Activated CD4-positive, alpha-beta T cell treated with anti-CD3 and anti-CD28 coated beads, Interleukin-2, amount 50 U/mL, for 48 hours (primary cell): ENCODE measurements around the gene RERE.
"Not testable (repeated sequence)": the region's sequence is repeated elsewhere in the genome, so short reads cannot be mapped to it uniquely, and the experiment has no call there.

ENCODE experiments used
- DNase-seq, 2 experiments: peaks; one replicate each; pipeline ENCODE4 v3.0.0-alpha.2; 2020

The RERE gene

DNA sequence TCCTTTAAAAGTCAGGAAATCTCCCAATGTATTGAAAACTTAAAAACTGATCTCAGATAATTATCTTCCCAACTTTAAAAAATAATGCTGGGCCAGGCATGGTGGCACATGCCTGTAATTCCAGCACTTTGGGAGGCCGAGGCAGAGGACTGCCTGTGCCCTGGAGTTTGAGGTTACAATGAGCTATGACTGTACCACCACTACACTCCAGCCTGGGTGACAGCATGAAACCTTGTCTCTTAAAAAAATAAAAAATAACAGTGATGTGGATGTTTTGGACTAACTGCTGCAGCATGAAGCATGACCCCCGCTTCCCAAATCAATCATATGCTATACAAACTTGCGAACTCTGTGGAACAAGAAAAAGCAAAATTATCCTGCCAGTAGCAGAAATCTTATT, 186.3 kb downstream of the RERE start:
- no peak for DNase-seq

DNA sequence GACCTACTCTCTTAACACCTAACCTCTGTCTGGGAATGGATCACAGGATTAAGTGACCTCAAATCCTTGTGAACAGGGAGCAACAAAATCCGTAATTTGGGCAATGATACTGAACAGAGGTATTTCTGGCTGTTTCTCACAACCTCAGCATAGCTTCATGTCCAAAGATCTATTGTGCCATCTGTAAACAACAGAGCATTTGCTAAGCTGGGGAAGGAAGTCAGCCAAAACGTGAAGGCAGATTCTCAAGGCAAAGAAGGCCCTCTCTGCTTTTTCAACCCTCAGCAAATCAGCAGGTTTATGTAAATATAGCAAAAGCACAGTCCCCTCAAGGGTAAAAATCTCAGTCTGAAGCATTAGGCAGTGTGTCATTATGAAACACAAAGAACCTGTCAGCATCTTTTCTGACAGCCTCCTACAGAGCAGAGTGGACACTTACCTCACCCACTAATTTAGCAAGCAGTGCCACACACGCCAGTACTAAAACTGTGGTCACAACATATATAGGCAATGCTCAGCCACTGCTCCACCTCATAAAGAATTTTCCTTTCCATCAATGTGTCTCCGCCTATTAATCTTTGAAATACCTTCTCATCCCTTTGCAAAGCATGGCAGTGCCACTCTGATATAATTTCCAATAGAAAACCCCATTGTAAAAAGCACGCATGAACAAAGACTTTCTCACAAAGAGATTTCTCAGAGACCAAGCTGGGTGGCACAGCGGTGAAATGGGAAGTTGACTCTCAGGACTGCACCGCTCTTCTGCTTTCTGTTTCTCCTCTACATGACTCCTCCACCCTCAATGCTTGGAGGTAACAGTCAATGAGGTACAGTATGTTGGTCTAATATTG, 188.0 kb downstream of the RERE start:
- DNase-seq, result no peak

DNA sequence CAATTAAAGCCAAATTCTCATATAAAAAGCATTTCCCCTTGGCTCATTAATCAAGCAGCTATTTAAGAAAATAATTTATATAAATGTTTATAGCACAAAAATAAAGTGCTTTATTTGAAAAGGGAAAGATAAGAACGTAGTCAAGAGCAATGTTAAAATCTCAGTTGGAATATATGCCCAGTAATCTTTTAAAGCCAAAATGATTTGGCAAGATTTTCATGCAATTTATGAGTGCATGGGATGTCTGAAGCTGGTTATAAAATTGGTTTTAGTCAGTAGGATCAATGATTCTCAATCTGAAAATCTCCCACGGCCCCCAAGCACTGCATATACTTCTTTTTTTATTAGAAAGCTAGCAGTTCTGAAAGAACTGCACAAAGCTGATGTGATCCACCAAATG, 188.8 kb downstream of the RERE start:
- no peak for DNase-seq

DNA sequence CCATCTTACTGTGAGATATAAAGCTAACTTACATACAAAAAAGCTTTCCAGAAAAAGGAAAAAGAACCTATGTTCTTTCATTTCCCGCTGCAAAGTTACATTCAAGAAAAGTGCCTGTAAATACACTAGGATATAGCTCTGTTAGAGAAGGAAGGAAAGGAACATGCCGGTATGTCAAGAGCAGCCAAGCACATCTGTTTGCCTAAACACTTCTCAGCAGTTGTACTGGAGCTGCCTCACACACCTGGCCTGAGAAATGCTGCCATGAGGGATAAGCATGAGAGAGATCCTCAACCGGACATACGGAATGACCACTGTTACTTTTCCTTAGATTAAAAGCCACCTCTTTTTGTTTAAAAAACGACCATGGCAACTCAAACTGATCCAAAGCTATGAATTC, 189.7 kb downstream of the RERE start:
- no peak for DNase-seq

DNA sequence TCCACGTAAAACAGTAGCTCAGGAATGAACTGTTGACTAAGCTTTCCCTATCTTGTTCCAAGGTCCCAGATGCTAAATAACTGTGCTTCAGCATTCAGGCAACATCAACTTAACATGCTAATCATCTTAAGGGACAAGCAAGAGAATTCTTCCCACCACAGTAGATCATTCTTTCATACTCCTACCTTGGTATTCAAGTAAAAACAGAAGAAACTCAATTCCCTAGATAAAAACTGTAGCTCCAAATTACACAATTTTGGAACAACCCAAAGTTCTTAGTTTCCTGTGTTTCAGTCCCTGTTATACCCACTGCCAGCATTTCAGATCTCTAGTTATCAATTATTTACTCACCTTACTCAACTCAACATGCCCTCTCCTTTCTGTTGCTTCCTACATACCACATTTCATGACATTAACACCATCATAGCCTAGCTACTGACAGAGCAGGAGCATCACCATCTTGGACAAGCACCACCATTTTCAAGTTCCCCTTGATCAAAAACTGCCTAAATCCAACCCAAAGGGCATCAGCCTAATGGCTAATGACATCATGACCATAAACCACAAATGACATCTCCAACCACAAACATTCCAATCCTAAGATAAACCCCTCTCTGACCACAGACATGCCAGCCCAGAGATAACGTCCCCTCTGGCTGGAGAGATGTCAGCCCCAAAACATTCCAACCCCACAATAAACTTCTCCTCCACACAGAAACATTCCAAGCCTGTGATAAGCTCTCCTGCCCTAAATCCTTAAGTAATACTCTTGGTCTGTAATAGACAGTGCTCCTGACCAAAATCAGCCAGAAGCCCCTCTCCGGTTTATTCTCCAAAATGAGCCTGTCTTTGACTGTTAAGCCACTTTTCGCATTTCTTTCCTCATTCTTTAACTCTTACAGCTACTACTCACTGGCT, 191.2 kb downstream of the RERE start:
- no peak for DNase-seq

DNA sequence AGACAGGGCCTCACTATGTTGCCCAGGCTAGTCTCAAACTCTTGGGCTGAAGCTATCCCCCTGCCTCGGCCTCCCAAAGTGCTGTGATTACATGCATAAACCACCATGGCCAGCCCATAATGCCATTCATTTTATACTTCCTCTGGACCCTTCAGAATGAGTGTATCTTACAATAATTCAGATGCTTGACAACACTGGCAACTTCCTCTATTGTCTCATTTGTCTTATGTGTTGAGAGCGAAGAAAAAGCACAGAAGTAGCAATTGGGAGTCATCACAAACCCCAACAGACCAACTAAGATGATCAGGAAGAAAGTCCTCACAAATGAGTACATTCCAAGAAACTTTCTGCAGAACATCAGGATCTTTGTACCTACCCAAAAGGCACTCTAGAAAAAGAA, 191.9 kb downstream of the RERE start:
- no peak for DNase-seq

DNA sequence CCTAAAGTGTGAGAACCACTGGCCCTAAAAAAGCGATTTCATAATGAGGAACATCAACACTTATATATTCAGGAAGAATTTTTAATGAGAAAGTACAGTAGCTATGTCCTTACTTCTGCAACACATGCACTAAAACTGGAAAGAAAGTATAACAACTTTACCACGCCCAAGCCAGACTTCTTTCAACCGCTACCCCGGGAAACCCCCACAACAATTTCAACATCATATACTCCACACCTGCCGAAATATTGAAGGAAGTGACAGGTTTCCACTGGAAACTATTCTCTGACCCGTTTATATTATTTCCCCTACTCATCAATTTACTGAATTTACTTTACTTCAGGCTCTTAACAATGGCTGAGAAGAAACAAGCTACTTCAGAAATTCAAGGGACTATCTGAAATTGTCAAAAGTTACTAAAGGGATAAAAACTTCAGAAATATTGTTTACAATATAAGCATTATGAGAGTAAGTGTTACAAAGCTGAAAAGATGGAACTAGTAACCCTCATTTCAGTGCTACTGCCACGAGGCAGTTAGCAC, 193.7 kb downstream of the RERE start:
- DNase-seq, result not testable (repeated sequence)

DNA sequence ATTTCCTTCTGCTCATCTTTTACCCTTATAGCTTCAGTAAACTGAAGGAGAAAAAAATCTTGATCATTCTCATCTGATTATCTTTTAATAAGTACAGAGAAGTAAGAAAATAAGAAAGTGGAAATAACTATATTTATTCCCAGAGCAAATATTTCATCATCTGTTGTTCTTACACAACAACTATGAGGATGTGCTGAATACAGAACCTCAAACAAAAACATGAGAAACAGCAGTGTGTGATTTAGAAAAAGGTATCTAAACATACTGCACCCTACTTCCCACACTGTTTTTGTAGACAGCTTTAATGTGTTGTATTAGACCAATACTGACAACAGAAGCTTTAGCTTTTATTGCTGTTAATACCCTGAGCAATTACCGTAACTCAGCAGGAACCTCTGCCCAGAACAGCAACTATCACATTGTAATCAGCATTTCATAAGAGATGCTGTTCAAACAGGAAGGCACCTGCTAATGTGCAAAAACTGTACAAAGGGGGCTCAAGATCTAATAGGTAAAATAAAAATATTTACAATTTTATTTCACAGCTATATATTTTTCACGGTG, 195.6 kb downstream of the RERE start:
- not testable (repeated sequence) for DNase-seq

DNA sequence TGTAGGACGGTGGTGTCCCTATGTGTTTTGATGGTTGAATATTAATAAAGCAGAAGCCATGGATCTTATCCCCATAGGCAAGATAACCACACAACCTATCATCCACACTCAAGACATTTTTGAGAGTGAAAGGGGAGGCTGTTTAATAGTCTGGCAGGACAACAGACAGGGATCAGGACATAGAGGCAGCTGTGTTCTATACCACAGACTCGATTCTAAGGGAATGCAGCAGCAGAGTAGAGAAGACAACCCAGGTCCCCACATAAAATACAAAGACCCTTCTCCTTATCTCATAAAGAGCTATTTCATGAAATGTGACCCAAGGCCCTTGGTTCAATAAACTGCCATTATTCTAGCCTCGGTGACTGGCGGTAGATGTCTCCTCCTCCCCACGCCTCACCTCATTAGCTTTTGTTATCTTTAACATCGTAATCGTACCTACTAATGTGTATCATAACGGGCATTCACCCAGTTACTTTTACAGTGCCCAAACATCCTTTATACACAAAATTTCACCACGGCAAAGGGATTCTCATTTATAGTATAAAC, 196.3 kb downstream of the RERE start:
- not testable (repeated sequence) for DNase-seq

DNA sequence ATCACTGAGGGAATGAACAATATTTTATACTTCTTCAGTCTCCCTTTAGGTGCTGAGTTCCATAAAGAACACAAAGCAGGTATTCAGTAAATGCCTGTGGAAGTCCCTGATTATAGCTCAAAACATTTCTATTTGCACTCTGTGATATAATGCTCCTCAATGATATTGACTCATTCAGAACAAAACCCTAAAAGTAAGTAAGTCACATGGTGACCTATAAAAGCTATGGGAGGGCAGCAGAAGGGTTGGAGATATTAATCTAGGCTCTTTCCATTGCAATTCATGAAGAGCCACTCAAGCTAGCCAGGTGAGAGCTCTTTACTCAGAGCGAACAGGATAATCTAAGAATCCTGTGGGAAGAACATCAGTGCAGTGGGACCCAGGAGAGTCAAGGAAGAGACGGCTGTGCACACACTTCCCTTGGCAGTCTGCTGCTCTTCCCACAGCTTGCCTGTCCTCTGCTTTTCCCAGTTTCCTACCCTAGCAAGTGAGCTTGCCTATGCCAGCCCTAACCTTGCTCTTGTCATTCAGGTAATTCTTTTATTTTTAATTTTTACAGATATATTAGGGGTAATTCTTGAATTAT, 197.4 kb downstream of the RERE start:
- DNase-seq, result not testable (repeated sequence)

DNA sequence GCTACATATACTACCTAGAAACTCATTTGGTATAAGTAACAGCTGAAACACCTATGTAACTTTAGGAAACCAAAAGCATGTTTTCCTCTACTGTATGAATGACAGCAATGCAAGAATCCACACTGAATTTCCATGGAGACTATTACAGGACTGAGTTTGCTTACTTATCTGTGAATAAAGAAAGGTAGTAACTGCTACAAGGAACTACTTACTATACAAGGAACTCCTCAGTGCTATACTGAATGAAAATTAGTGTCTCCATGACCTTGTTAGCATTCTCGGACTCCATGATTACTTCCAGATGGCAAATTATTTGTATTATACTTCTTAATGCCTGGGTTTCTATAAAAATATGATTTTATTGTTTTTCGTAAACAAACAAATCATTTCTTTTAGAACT, 198.0 kb downstream of the RERE start:
- not testable (repeated sequence) for DNase-seq

DNA sequence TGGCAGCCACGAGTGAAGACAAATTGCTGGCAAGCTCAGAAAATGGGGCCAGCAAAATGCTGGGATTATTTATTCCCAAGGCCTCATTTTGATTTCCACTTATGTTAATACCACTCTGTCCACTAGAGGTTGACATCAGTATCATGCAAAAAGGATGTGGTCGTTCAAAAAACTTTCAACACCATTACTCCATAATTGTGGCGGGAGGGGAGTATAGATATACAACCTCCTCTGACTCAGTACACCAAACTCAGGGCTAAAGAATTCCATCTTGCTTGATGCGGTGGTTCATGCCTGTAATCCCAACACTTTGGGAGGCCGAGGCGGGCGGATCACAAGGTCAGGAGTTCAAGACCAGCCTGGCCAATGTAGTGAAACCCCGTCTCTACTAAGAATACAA, 200.6 kb downstream of the RERE start:
- not testable (repeated sequence) for DNase-seq

DNA sequence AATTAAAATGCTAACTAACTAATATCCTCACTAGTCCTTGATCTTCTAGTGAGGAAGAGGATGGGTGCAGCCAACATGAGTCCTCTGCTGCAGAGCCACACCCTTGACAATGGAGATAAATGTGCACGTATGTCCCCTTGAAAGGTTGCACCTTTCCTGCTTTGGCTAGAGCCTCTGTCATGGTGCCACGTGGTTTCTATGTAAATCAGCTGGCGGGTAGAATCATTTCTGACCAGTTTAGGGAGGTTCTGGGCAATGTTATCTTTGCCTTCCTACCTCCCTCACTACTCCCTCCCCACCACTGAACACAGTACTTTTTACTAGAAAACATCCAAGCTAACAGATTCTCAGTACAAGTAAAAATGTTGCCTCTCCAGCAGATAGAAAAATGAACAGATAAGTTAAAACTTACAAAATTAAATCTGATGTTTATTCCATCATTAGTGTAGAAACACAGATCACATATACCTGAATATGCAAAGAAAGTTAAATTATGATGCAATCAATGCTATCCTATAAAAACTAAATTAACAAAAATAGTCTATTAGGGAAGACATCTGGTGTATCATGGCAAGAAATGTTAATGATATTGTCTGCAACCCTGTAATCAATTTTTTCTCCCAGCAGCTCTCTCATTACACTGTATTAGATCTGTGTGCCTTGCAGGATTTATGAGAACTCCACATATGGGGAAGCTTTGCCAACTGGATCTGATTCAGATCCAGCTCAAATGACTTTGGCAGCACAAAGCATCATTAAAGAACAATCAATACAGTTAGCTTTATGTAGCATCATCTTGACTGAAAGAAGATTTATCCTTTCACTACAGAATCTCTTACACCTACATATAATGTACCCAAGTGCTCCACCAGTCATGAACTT, 205.6 kb downstream of the RERE start:
- not testable (repeated sequence) for DNase-seq

DNA sequence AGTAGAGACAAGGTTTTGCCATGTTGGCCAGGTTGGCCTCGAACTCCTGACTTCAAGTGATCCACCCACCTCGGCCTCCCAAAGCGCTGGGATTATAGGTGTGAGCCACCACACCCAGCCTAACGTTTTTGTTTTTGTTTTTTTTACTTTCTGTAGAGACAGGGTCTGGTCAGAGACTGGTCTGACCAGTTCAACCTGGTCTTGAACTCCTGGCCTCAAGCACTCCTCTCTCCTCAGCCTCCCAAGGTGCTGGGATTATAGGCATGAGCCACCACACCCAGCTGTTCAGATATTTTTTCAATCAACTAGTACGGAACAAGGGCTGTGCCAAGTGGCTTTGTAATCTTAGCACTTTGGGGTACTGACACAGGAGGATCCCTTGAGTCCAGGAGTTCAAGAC, 209.5 kb downstream of the RERE start:
- no peak for DNase-seq

DNA sequence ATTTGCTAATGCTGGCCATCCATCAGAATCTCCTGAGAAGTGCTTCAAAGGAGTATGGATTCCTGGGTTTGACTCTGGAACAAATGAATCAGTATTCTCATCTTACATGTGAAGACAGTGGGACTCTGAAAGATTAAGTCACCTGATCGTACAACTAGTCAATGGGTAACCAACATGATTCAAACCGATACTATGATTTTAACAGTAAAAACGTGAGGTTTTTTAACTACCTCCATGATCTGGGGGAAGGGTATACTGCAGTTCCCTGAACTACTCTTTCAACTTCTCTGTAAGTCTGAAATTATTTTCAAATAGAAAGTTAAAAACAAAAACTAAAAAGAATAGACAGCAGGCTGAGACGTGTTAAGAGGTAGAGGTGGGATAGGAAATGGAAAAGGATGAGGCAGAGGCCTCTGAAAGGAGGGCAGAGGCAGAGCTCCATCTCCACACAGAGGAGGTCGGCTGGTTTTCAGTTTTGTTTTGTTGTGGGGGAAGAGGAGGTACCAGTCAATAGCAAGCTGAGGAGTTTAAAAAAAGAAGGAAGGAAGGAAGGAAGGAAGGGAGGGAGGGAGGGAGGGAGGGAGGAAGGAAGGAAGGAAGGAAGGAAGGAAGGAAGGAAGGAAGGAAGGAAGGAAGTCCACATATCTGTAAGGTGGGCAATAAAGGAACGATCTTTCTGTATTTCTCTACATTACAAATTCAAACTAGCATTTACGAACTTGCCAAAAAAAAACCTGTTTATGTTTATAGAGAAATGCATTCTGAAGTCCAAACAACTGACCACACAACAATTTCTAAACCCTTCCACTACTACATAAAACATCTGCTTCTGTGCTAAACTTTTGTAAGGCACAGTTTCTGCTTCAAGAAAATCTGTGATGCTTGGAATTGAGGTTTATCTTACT, 213.1 kb downstream of the RERE start:
- peak; percentile 31 to 51 for DNase-seq

DNA sequence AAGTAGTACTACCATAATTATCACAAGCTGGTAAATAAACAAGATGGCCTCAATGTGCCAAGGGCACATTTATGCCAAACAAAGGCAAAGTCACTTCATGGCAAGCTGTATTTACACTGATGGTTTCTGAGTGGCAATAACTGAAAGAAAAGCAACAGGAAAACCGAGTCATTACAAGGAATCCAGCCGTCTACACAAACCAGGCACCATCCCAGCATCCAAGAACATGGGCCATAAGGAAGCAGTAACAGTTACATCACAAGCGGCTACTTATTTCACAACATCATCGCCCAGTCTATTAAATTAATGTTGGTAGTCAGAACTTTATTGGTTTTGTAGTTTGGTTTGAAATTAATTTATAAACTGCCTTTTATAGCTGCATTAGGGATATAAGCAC, 214.2 kb downstream of the RERE start:
- no peak for DNase-seq

DNA sequence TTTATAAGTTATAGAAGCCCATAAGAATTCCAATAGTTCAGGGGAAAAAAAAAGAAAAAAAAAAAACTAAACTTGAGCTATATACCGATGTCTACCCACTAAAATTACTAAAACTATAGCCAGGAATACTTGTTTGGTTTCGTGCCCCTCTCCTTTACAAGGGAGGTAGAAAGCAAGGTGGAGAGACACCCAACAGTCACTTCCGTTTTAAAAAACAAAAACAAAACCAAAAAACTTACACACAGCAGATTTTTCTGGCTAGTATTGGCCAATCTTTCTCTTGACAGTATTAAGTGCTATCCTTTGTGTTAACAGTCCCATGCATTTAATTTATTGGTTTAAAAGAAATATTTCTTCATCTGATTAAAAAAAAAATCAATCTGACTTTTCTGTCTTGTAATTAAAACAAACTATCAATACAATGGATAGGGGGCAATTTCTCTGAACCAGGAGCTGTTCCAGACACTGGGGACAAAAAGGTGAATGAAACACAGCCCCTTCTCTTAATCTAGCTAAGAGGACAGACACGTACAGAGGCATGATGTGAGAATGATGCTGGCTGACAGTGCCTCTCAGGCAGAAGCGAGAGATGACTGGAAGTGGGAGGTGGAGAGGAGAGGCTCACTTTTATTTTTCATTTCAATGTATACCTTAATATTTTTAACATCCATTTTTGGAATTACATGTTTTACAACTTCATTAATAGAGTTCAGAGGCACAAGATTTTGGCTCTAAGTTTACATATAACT, 214.8 kb downstream of the RERE start:
- DNase-seq, result peak; percentile 40 to 59

DNA sequence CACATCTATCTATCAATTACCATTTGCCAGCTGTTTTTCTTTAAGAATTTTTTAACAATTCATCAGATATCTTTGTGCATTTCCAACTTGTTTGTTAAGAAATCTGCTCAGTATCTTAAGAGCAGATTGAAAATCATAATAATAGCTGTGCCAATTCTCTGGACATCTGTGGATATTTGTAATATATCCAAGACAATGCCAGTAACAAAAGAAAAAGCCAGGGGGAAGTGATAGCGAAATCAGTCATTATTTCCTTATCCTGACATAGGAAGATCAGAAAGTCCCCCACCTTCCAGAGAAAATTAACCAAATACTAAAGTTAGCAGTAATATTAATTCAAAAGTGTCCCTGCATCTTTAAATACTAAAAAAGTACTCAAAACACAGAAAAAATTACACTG, 217.1 kb downstream of the RERE start:
- no peak for DNase-seq

DNA sequence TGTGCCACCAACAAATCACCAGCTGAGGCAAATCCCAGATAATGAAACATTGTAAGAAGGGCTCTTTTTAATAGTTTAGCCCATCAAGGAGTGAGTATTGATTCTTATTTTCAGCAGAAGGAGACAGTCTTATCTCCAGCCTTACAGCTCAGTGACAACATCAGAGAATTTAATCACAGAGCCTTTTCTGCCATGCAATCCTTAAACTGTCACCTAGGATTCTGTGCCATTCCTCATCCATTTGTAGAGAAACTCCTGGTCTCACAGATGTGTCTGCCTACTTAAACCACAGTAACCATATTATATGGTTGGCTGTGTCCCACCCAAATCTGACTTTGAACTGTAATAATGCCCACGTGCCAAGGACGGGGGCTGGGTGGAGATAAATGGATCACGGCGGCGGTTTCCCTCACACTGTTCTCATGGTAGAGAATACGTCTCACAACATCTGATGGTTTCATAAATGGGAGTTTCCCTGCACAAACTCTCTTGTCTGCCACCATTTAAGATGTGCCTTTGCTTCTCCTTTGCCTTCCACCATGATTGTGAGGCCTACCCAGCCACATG, 217.7 kb downstream of the RERE start:
- no peak for DNase-seq
